Smooth muscle cell (in vitro differentiated cells): ENCODE measurements around the gene GTPBP2. TPM values are rescaled to one million over a fixed set of nuclear protein-coding genes. Genes with fewer than 3 reads are reported as not detected.

Experiments used
- DNase-seq: peaks from one replicate; lab custom pipeline; 2025; ENCODE audit not compliant: unreplicated experiment; lab: John Stamatoyannopoulos, UW
- H2AFZ ChIP-seq: fragments of 200-600 bp; sonication (generic); 2 replicates; pipeline ENCODE4 v1.6.0; 2016; ENCODE audit warnings: antibody characterized with exemption, low read depth, mild to moderate bottlenecking
- H3F3A ChIP-seq: fragments of 200-600 bp; sonication (generic); 2 replicates; pipeline ENCODE4 v1.6.0; 2017; ENCODE audit warnings: antibody characterized with exemption, low read depth
- H3K27ac ChIP-seq: fragments of 200-600 bp; sonication (generic); 2 replicates; pipeline ENCODE4 v1.5.1; 2016; ENCODE audit warnings: low read depth, mild to moderate bottlenecking
- H3K27me3 ChIP-seq: fragments of 200-600 bp; sonication (generic); 2 replicates; pipeline ENCODE4 v1.6.1; 2016; ENCODE audit warnings: low read depth, mild to moderate bottlenecking
- H3K36me3 ChIP-seq: fragments of 200-600 bp; sonication (generic); 2 replicates; pipeline ENCODE4 v1.5.1; 2016; ENCODE audit warnings: low read depth
- H3K4me1 ChIP-seq: fragments of 200-600 bp; sonication (generic); 2 replicates; pipeline ENCODE4 v1.5.1; 2016; ENCODE audit warnings: low read depth
- H3K4me2 ChIP-seq: fragments of 200-600 bp; sonication (generic); 2 replicates; pipeline ENCODE4 v1.6.0; 2016; ENCODE audit warnings: mild to moderate bottlenecking
- H3K4me3 ChIP-seq: fragments of 200-600 bp; sonication (generic); 2 replicates; pipeline ENCODE4 v1.5.1; 2016; ENCODE audit warnings: mild to moderate bottlenecking
- H3K79me2 ChIP-seq: fragments of 200-600 bp; sonication (generic); 2 replicates; pipeline ENCODE4 v1.6.0; 2016; ENCODE audit warnings: low read depth, mild to moderate bottlenecking
- H3K9ac ChIP-seq: fragments of 200-600 bp; sonication (generic); 2 replicates; pipeline ENCODE4 v1.6.0; 2016; ENCODE audit warnings: low read depth
- H3K9me3 ChIP-seq: fragments of 200-600 bp; sonication (generic); replicated peaks from 2 replicates; pipeline ENCODE4 v1.5.1; 2016; ENCODE audit warnings: low read depth
- H4K20me1 ChIP-seq: fragments of 200-600 bp; sonication (generic); 2 replicates; pipeline ENCODE4 v1.6.0; 2016; ENCODE audit warnings: low read depth
- WGBS: methylation state at CpG from one replicate; pipeline ENCODE4 v1.1.7; 2016; ENCODE audit warnings: low lambda C conversion rate; 5-methylcytosine and 5-hydroxymethylcytosine counted together
- polyA plus RNA-seq: library from polyadenylated mRNA; unstranded; fragments of >200 nt; fragmentation: Nextera tagmentation; extraction: Ambion mirVana; gene quantifications from 2 replicates; pipeline ENCODE4 v1.2.1, GENCODE V29; 2016
- total RNA-seq: library from RNA; depleted of rRNA; stranded (reverse); fragments of >200 nt; gene quantifications from 2 replicates; pipeline ENCODE4 v1.2.3, GENCODE V29; 2014
- TF ChIP-seq, protein P1 (sequence below): fragments of 200-600 bp; sonication (generic); IDR thresholded peaks from 2 replicates; pipeline ENCODE4 v1.5.1; 2017; ENCODE audit warnings: borderline replicate concordance, mild to moderate bottlenecking, antibody characterized with exemption; ENCODE audit not compliant: insufficient read depth, poor library complexity, severe bottlenecking

The GTPBP2 gene
- total and polyA plus RNA-seq, 2 experiments from 2014 or later: 18.3 to 53.7 TPM

- Histone ChIP-seq H2AFZ (no peak overlapping the region), H3K9me3 (no peaks in the 10 kb centered on the region), H3K4me2 (no peak overlapping the region), H3K79me2 (peaks cover 12% of the 10 kb centered on the region), H3K4me1 (peaks cover 3% of the 10 kb centered on the region), H3K27ac (no peak overlapping the region), H3K27me3 (no peaks in the 10 kb centered on the region), H3F3A (peaks cover 15% of the 10 kb centered on the region), H3K9ac (no peak overlapping the region), H3K4me3 (no peak overlapping the region), H3K36me3 (peaks cover 4% of the 10 kb centered on the region), H4K20me1 (no peaks in the 10 kb centered on the region)
- 96% methylated on average over 10 of the region's 10 CpGs for WGBS
- no peak for DNase-seq
- TF ChIP-seq, protein P1, sequence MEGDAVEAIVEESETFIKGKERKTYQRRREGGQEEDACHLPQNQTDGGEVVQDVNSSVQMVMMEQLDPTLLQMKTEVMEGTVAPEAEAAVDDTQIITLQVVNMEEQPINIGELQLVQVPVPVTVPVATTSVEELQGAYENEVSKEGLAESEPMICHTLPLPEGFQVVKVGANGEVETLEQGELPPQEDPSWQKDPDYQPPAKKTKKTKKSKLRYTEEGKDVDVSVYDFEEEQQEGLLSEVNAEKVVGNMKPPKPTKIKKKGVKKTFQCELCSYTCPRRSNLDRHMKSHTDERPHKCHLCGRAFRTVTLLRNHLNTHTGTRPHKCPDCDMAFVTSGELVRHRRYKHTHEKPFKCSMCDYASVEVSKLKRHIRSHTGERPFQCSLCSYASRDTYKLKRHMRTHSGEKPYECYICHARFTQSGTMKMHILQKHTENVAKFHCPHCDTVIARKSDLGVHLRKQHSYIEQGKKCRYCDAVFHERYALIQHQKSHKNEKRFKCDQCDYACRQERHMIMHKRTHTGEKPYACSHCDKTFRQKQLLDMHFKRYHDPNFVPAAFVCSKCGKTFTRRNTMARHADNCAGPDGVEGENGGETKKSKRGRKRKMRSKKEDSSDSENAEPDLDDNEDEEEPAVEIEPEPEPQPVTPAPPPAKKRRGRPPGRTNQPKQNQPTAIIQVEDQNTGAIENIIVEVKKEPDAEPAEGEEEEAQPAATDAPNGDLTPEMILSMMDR: no peak
These were observed 6.5 kb downstream of the GTPBP2 start for GRCh38 chr6:43622541-43622940.

DNA sequence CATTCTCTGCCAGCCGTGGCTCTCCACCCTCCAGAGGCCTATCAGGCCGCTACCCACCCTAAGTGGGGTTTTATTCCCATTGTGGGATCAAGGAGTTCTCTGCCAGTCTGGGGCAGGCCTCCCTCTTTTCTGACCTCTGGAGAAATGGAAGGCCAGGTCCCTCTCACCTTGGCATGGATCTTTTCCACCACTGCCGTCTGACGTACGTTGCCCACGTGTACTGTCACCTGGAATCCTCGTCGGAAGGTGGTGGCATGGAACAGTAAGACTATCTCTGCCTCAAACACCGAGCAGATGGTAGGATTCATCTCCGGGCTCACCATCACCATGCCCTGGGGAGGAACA, 7.3 kb downstream of the GTPBP2 start:
- Histone ChIP-seq H4K20me1 (no peaks in the 10 kb centered on the region), H3K27me3 (no peaks in the 10 kb centered on the region), H3K27ac (no peak overlapping the region), H3K4me3 (no peak overlapping the region), H3F3A (peaks cover 15% of the 10 kb centered on the region), H3K79me2 (peaks cover 7% of the 10 kb centered on the region), H3K9me3 (no peaks in the 10 kb centered on the region), H3K4me1 (no peaks in the 10 kb centered on the region), H3K9ac (no peak overlapping the region), H3K4me2 (no peak overlapping the region), H3K36me3 (peaks cover 4% of the 10 kb centered on the region), H2AFZ (no peak overlapping the region)
- no peak for DNase-seq
- TF ChIP-seq, protein P1: no peak
- WGBS: over 99% methylated on average over 10 of the region's 10 CpGs

GRCh38 chr6:43621078-43621835, 7.8 kb downstream of the GTPBP2 start:
- no peak overlapping the region for H3K4me2 ChIP-seq
- H3K27me3 ChIP-seq: no peaks in the 10 kb centered on the region
- no peak overlapping the region for H3K9ac ChIP-seq
- H3K36me3 ChIP-seq: peaks cover 4% of the 10 kb centered on the region
- peaks cover 2% of the 10 kb centered on the region for H3K79me2 ChIP-seq
- TF ChIP-seq, protein P1: no peak
- no peaks in the 10 kb centered on the region for H3K9me3 ChIP-seq
- H3K4me3 ChIP-seq: no peak overlapping the region
- no peak overlapping the region for H3K27ac ChIP-seq
- peaks cover 15% of the 10 kb centered on the region for H3F3A ChIP-seq
- no peaks in the 10 kb centered on the region for H3K4me1 ChIP-seq
- no peak overlapping the region for H2AFZ ChIP-seq
- H4K20me1 ChIP-seq: no peaks in the 10 kb centered on the region
- DNase-seq: no peak
- WGBS: 98% methylated on average over 12 of the region's 12 CpGs
